Thoracic aorta (tissue), 2 donors: Measurements from ENCODE around the gene MACF1. TPM values are rescaled to one million over a fixed set of nuclear protein-coding genes. Genes with fewer than 3 reads are reported as not detected.
"Not testable (repeated sequence)": the region's sequence is repeated elsewhere in the genome, so short reads cannot be mapped to it uniquely, and the experiment has no call there.

Experiments
- ATAC-seq: fragments of 150-250 bp; one replicate; pipeline ENCODE4 v1.8.0; 2017; ENCODE audit warnings: low read depth; ENCODE audit not compliant: insufficient number of reproducible peaks, low FRiP score
- DNase-seq: peaks from one replicate; pipeline ENCODE4 v3.0.0-alpha.2; 2020; ENCODE audit warnings: low spot score
- H3K27ac ChIP-seq, 2 donors: fragments of 200-600 bp; sonication (generic); 1 replicate in 1 of 2; 2 replicates in 1 of 2; pipeline ENCODE4 v1.5.1; 2016; ENCODE audit warnings: mild to moderate bottlenecking in 2 of 2, moderate library complexity in 2 of 2
- H3K27me3 ChIP-seq: fragments of 200-600 bp; sonication (generic); replicated peaks from 2 replicates; pipeline ENCODE4 v1.6.0; 2016; ENCODE audit warnings: mild to moderate bottlenecking; ENCODE audit not compliant: insufficient read depth
- H3K36me3 ChIP-seq: fragments of 200-600 bp; sonication (generic); one replicate; pipeline ENCODE4 v1.5.1; 2016
- H3K4me1 ChIP-seq, 2 donors: fragments of 200-600 bp; sonication (generic); 1 replicate in 1 of 2; 2 replicates in 1 of 2; pipeline versions ENCODE4 v1.5.1 to v1.6.0; 2016; ENCODE audit warnings: low read depth in 2 of 2, mild to moderate bottlenecking in 1 of 2; ENCODE audit not compliant: control insufficient read depth in 1 of 2
- H3K4me3 ChIP-seq: fragments of 200-600 bp; sonication (generic); 2 replicates; pipeline ENCODE4 v1.5.1; 2016; ENCODE audit warnings: mild to moderate bottlenecking
- H3K9me3 ChIP-seq: fragments of 200-600 bp; sonication (generic); 2 replicates; pipeline ENCODE4 v1.5.1; 2016
- total RNA-seq, 2 donors: library from RNA; depleted of rRNA; stranded (reverse); fragments of >200 nt; gene quantifications; one replicate each; pipeline versions ENCODE4 v1.1.0 to v1.2.3, GENCODE V29; 2016
- TF ChIP-seq, protein P1 (sequence below): fragments of 200-600 bp; sonication (generic); IDR thresholded peaks from one replicate; pipeline ENCODE4 v1.5.1; 2019; ENCODE audit warnings: antibody characterized with exemption

Gene MACF1
- total RNA-seq, 2 donors from 2014 or later: 604 to 650 TPM

DNA sequence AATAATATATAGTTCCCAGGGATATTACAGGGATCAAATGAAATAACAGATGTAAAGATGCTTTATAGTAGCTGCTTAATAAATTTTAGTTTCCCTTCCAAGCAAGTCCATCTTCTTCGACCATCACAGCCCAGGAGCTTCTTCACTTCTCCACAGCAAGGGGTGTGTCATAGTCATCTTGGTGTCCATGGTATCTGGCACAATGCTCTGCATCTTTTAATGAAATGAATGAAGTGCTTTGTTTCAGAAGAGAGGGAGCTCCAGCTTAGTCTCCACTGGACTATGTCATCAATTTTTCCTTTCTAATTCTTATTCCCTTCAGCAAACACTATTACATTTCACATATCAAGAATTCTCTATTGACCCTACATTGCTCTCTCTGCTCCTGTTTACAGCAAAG lies 4.9 kb upstream of the MACF1 start:
- TF ChIP-seq, protein P1, sequence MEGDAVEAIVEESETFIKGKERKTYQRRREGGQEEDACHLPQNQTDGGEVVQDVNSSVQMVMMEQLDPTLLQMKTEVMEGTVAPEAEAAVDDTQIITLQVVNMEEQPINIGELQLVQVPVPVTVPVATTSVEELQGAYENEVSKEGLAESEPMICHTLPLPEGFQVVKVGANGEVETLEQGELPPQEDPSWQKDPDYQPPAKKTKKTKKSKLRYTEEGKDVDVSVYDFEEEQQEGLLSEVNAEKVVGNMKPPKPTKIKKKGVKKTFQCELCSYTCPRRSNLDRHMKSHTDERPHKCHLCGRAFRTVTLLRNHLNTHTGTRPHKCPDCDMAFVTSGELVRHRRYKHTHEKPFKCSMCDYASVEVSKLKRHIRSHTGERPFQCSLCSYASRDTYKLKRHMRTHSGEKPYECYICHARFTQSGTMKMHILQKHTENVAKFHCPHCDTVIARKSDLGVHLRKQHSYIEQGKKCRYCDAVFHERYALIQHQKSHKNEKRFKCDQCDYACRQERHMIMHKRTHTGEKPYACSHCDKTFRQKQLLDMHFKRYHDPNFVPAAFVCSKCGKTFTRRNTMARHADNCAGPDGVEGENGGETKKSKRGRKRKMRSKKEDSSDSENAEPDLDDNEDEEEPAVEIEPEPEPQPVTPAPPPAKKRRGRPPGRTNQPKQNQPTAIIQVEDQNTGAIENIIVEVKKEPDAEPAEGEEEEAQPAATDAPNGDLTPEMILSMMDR: no peak
- Histone ChIP-seq H3K4me3 (no peak overlapping the region), H3K4me1 (peaks cover 33 to 45% of the 10 kb centered on the region in 2 donors), H3K27me3 (no peaks in the 10 kb centered on the region), H3K9me3 (no peaks in the 10 kb centered on the region), H3K27ac (no peak overlapping the region), H3K36me3 (no peaks in the 10 kb centered on the region)
- ATAC-seq: no peak
- no peak for DNase-seq

DNA sequence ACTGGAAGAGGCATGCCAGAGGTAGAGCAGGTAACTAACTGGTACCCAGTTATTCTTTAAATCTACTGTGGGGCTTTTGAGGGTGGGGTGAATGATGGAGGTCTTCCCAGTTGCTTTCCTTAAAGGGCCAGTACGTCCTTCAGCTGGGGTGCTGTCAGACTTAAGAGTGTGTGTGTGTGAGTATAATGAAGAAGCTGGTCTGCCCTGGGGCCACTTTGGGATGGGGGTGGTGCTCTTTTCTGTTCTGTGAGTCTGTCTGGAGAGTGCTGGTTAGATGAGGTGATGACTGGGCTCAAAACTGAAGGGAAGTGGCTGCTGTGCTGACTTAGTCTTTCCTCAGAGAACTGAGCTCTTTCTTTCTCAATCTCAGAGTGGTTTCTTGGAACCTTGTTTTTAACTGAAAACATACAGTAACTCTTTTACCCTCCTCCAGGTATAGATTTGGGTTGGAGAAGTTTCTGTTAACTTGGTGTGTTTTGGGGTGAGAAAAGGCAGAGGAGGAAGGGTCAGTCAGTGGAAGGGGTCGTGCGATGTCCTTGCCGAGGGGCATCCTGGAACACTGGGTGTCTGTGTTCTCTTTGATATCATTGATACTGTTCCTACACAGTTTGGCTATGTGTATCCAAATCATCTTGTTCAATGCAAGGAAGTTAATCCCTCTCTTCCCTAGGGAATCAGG lies 746 bp downstream of the MACF1 start:
- Histone ChIP-seq H3K9me3 (no peaks in the 10 kb centered on the region), H3K4me1 (peaks cover 22 to 43% of the 10 kb centered on the region in 2 donors), H3K27ac (peak overlapping the region; percentile 88 to 96), H3K36me3 (no peaks in the 10 kb centered on the region), H3K4me3 (peak overlapping the region; percentile 67), H3K27me3 (no peaks in the 10 kb centered on the region)
- no peak for DNase-seq
- ATAC-seq: peak; percentile 52
- TF ChIP-seq, protein P1: no peak

DNA sequence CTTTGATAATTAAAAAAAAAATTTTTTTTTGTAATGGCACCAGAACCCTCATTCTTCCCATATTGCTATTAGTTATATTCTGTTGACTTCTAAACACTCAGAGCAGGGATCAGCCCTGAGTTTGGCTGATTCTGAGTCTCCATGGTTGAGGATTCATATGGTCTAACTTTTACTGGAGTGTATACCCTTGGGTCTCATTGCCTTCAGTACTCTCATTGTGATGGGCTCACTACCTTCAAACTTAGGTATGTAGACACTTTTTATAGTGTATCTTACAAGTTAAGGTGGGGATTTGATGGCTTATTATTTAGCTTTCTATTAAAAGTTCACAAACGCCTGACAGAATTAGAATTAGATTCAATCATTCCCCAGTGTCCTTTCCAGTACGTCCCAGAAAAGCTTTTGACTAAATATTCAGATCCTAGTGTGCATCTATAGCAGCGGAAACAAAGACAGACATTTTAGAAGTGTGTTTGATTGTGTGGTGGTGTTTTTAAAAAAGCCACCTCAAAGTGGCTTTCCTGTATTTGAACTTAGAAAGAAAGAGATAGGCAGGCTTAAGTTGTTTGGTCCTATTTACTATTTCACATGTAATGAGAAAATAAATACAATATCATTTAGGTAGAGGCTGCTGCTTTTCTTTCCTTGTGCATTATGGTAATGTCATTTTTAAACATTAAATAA lies 1.4 kb downstream of the MACF1 start:
- Histone ChIP-seq H3K9me3 (no peaks in the 10 kb centered on the region), H3K36me3 (no peaks in the 10 kb centered on the region), H3K4me1 (peaks cover 22 to 46% of the 10 kb centered on the region in 2 donors), H3K27ac (peak overlapping the region; percentile 88 to 96), H3K27me3 (no peaks in the 10 kb centered on the region), H3K4me3 (peak overlapping the region; percentile 67)
- DNase-seq: no peak
- TF ChIP-seq, protein P1: no peak
- ATAC-seq: no peak

DNA sequence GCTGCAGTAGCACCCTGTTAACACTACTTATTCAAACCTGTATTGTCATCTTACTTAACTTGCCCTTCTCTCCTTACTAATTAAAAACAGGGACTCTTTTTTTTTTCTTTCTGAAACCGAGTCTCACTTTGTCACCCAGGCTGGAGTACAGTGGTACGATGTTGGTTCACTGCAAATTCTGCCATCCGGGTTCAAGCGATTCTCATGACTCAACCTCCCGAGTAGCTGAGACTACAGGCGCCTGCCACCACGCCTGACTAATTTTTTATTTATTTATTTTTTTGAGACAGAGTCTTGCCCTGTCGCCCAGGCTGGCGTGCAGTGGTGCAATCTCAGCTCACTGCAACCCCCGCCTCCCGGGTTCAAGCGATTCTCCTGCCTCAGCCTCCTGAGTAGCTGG lies 3.9 kb downstream of the MACF1 start:
- not testable (repeated sequence) for DNase-seq, H3K4me3 ChIP-seq, H3K27me3 ChIP-seq, H3K36me3 ChIP-seq, H3K9me3 ChIP-seq, ATAC-seq
- Histone ChIP-seq H3K4me1 (peaks cover 34 to 63% of the 10 kb centered on the region in 2 donors), H3K27ac (peak overlapping the region; percentile 60 to 88)

DNA sequence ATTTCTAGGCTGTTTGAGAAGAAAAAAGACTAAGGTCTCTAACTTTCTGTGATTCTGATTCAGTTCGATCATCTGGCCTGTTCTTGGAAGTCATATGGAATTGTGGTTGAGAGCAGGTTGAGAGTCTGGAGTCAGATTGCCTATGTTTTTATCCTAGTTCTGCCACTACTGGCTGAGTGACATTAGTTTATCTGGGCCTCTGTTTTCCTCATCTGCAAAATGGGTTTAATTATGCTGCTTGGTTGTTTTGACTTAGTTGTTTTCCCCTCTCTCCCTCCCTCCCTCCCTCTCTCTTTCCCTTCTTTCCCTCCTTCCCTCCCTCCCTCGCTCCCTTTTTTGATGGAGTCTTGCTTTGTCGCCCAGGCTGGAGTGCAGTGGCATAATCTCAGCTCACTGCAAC lies 6.2 kb downstream of the MACF1 start:
- TF ChIP-seq, protein P1: no peak
- Histone ChIP-seq H3K36me3 (no peaks in the 10 kb centered on the region), H3K9me3 (no peaks in the 10 kb centered on the region), H3K4me3 (no peak overlapping the region), H3K27ac (peak overlapping the region in 1 of 2 donors; percentile 22), H3K27me3 (no peaks in the 10 kb centered on the region), H3K4me1 (peaks cover 53 to 77% of the 10 kb centered on the region in 2 donors)
- DNase-seq (no peak), ATAC-seq (no peak)
